BJ (cell line): ENCODE results near the gene CD48. TPM values are rescaled to one million over a fixed set of nuclear protein-coding genes. Genes with fewer than 3 reads are reported as not detected.
"Not testable (repeated sequence)": the region's sequence is repeated elsewhere in the genome, so short reads cannot be mapped to it uniquely, and the experiment has no call there.

Experiments used
- CTCF ChIA-PET: fragments of 350-600 bp; formaldehyde crosslinking; extraction: SDS; loops from one replicate; lab custom pipeline; 2021; ENCODE audit warnings: antibody characterized with exemption, inconsistent platforms; lab: Yijun Ruan, JAX
- POLR2A ChIA-PET: fragments of 300-600 bp; sonication (Branson Sonifier 250); formaldehyde crosslinking; extraction: SDS; loops from one replicate; lab custom pipeline; 2021; ENCODE audit warnings: antibody characterized with exemption; lab: Charles Lee
- DNase-seq: peaks from one replicate; pipeline ENCODE4 v3.0.0-alpha.2; 2011; ENCODE audit warnings: low read depth
- H3K27me3 ChIP-seq: 2 replicates; pipeline ENCODE4 v1.6.0; 2011; ENCODE audit warnings: low read length; ENCODE audit not compliant: control insufficient read depth, insufficient read depth
- H3K36me3 ChIP-seq: 2 replicates; pipeline ENCODE4 v1.5.1; 2011; ENCODE audit warnings: low read length; ENCODE audit not compliant: control insufficient read depth, insufficient read depth
- H3K4me3 ChIP-seq: 2 replicates; pipeline ENCODE4 v1.5.1; 2011; ENCODE audit warnings: low read depth, mild to moderate bottlenecking, control low read depth, low read length
- CTCF ChIP-seq: IDR thresholded peaks from 2 replicates; pipeline ENCODE4 v1.5.1; 2011; ENCODE audit warnings: low read depth, mild to moderate bottlenecking, control low read depth, inconsistent platforms, low read length, moderate library complexity; ENCODE audit not compliant: insufficient read depth
- polyA plus RNA-seq: library from polyadenylated mRNA; depleted of rRNA; stranded (reverse); fragments of >200 nt; gene quantifications from 2 replicates; pipeline ENCODE4 v1.2.3, GENCODE V29; 2011

The CD48 gene
- polyA plus RNA-seq, 1 experiment = not detected

GRCh38 chr1:160708801-160709200, 2.8 kb downstream of the CD48 start:
- POLR2A ChIA-PET = no interaction called here

GRCh38 chr1:160708118-160708517, 3.5 kb downstream of the CD48 start:
- peaks cover 3% of the 10 kb centered on the region for H3K27me3 ChIP-seq
- CTCF ChIA-PET = interaction anchor here (0.7 kb wide), 1 partner anchor 311 kb away, joined by 3 read pairs; no protein-coding TSS in a partner anchor
- POLR2A ChIA-PET = no interaction called here
- no peak for TF ChIP-seq CTCF
- DNase-seq = no peak
- H3K36me3 ChIP-seq = no peaks in the 10 kb centered on the region
- no peak overlapping the region for H3K4me3 ChIP-seq

More at GRCh38 chr1:160708801-160709200, 2.8 kb downstream of the CD48 start:
- no peaks in the 10 kb centered on the region for H3K36me3 ChIP-seq
- peaks cover 3% of the 10 kb centered on the region for H3K27me3 ChIP-seq
- no peak for DNase-seq
- H3K4me3 ChIP-seq = no peak overlapping the region
- CTCF ChIA-PET = no interaction called here
- no peak for TF ChIP-seq CTCF

- CTCF ChIA-PET = interaction anchor here (0.7 kb wide), 1 partner anchor 310 kb away, joined by 3 read pairs; no protein-coding TSS in a partner anchor
Observed at GRCh38 chr1:160707236-160708064, 4.2 kb downstream of the CD48 start.

GRCh38 chr1:160706526-160707235, 4.9 kb downstream of the CD48 start:
- Histone ChIP-seq H3K36me3 (no peaks in the 10 kb centered on the region), H3K4me3 (no peak overlapping the region), H3K27me3 (peaks cover 3% of the 10 kb centered on the region)
- DNase-seq = no peak
- ChIA-PET POLR2A (no interaction called here), CTCF (no interaction called here)
- no peak for TF ChIP-seq CTCF

More at GRCh38 chr1:160707236-160708064, 4.2 kb downstream of the CD48 start:
- TF ChIP-seq CTCF = no peak
- no peak for DNase-seq
- H3K4me3 ChIP-seq = no peak overlapping the region
- no peaks in the 10 kb centered on the region for H3K36me3 ChIP-seq
- H3K27me3 ChIP-seq = peaks cover 3% of the 10 kb centered on the region
- POLR2A ChIA-PET = no interaction called here

- H3K36me3 ChIP-seq = no peaks in the 10 kb centered on the region
- CTCF ChIA-PET = no interaction called here
- no peak overlapping the region for H3K4me3 ChIP-seq
- POLR2A ChIA-PET = no interaction called here
- H3K27me3 ChIP-seq = peaks cover 1% of the 10 kb centered on the region; the same call in 1 of the 2 replicates
- DNase-seq = no peak
- TF ChIP-seq CTCF = no peak
Observed at GRCh38 chr1:160705742-160706141, 5.9 kb downstream of the CD48 start.

- DNase-seq, H3K36me3 ChIP-seq, H3K27me3 ChIP-seq, CTCF ChIA-PET, POLR2A ChIA-PET, H3K4me3 ChIP-seq: not testable (repeated sequence)
Observed at GRCh38 chr1:160705212-160705621, 6.4 kb downstream of the CD48 start.
